HCT116 (cell line): Measurements from ENCODE around the gene MUTYH.
"Not testable (repeated sequence)": the region's sequence is repeated elsewhere in the genome, so short reads cannot be mapped to it uniquely, and the experiment has no call there.

ENCODE experiments used
- POLR2A ChIP-seq: IDR thresholded peaks from 2 replicates; pipeline ENCODE4 v1.7.0; 2011; ENCODE audit warnings: borderline replicate concordance; ENCODE audit not compliant: insufficient read depth, insufficient read length; ENCODE audit errors: extremely low read depth
- POLR2AphosphoS5 ChIP-seq: IDR thresholded peaks from 2 replicates; pipeline ENCODE4 v1.6.1; 2011; ENCODE audit warnings: mild to moderate bottlenecking, low read depth, low read length, moderate library complexity
- SRF ChIP-seq: IDR thresholded peaks from 2 replicates; pipeline ENCODE4 v1.6.1; 2012; ENCODE audit warnings: low read depth
- ZNF274 ChIP-seq: fragments of 200-500 bp; sonication (Bioruptor generic); IDR thresholded peaks from 2 replicates; pipeline ENCODE4 v1.6.1; 2014; ENCODE audit warnings: mild to moderate bottlenecking, low read depth, low read length, inconsistent platforms
- TF ChIP-seq, protein P1 (sequence below): IDR thresholded peaks from 2 replicates; pipeline ENCODE4 v1.6.1; 2011; ENCODE audit warnings: mild to moderate bottlenecking, low read length, moderate library complexity; ENCODE audit not compliant: insufficient replicate concordance; ENCODE audit errors: extremely low read depth
- TF ChIP-seq, protein P2 (sequence below), 3 experiments: fragments of 200-600 bp in 1 of 3; sonication (generic) in 1 of 3; IDR thresholded peaks in 2 of 3; conservative IDR thresholded peaks in 1 of 3; 2 replicates each; pipeline ENCODE4 v1.5.1; 2012 to 2017; ENCODE audit warnings: low read depth in 2 of 3, low read length in 2 of 3, antibody characterized with exemption in 1 of 3, borderline replicate concordance in 1 of 3, control low read depth in 1 of 3, mild to moderate bottlenecking in 1 of 3, mixed read lengths in 1 of 3, mixed run types in 1 of 3, moderate library complexity in 1 of 3; ENCODE audit not compliant: insufficient read depth in 1 of 3

DNA sequence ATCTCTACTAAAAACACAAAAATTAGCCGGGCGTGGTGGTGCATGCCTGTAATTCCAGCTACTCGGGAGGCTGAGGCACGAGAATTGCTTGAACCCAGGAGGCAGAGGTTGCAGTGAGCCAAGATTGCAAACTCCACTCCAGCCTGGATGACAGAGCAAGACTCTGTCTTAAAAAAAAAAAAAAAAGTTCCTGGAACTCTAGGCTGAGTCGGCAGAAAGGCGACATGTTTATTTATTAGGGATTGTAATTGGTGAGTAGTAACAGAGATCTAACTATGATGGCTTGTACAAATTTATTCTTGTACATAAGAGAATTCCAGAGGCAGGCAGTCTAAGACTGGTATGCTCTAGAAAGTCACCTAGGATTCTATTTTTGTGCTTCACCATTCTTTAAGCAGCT, 49.2 kb downstream of the MUTYH start:
- not testable (repeated sequence) for TF ChIP-seq ZNF274, POLR2A, POLR2AphosphoS5, SRF
- TF ChIP-seq, protein P1, sequence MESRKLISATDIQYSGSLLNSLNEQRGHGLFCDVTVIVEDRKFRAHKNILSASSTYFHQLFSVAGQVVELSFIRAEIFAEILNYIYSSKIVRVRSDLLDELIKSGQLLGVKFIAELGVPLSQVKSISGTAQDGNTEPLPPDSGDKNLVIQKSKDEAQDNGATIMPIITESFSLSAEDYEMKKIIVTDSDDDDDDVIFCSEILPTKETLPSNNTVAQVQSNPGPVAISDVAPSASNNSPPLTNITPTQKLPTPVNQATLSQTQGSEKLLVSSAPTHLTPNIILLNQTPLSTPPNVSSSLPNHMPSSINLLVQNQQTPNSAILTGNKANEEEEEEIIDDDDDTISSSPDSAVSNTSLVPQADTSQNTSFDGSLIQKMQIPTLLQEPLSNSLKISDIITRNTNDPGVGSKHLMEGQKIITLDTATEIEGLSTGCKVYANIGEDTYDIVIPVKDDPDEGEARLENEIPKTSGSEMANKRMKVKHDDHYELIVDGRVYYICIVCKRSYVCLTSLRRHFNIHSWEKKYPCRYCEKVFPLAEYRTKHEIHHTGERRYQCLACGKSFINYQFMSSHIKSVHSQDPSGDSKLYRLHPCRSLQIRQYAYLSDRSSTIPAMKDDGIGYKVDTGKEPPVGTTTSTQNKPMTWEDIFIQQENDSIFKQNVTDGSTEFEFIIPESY: not testable (repeated sequence)
- TF ChIP-seq, protein P2, sequence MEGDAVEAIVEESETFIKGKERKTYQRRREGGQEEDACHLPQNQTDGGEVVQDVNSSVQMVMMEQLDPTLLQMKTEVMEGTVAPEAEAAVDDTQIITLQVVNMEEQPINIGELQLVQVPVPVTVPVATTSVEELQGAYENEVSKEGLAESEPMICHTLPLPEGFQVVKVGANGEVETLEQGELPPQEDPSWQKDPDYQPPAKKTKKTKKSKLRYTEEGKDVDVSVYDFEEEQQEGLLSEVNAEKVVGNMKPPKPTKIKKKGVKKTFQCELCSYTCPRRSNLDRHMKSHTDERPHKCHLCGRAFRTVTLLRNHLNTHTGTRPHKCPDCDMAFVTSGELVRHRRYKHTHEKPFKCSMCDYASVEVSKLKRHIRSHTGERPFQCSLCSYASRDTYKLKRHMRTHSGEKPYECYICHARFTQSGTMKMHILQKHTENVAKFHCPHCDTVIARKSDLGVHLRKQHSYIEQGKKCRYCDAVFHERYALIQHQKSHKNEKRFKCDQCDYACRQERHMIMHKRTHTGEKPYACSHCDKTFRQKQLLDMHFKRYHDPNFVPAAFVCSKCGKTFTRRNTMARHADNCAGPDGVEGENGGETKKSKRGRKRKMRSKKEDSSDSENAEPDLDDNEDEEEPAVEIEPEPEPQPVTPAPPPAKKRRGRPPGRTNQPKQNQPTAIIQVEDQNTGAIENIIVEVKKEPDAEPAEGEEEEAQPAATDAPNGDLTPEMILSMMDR (IDR thresholded peaks at IDR 0.05 in 2 of 3, conservative IDR thresholded peaks at IDR 0.05 in 1 of 3; ENCODE audit: borderline replicate concordance in 1 of 3, insufficient read depth in 1 of 3, low read depth in 2 of 3, low read length in 2 of 3): not testable (repeated sequence)
